Activated CD4-positive, alpha-beta T cell treated with anti-CD3 and anti-CD28 coated beads for 48 hours (primary cell): ENCODE data around the gene CSAG3.
"Not testable (repeated sequence)": the region's sequence is repeated elsewhere in the genome, so short reads cannot be mapped to it uniquely, and the experiment has no call there.

ENCODE experiments used
- DNase-seq: peaks from one replicate; pipeline ENCODE4 v3.0.0-alpha.2; 2020

CSAG3 gene

DNA sequence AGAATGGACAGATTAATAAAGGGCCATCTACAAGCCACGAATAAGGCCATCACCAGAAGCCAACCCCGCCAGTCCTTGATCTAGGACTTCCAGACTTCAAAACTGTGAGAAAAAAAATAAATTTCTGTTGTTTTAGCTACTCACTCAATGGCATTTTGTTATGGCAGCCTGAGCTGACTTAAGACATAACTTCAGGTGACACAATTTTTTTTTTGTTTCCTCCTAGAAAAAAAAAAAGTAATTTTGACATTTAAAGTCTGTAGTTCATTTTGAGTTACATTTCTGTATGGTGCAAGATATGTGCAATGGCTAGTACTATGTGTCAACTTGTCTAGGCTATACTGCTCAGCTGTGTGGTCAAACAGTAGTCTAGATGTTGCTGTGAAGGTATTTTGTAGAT is at the start of gene CSAG3:
TSS of gene CSAG3 (plus strand) at position 301 of the 400 bp plus-strand sequence.
- not testable (repeated sequence) for DNase-seq

DNA sequence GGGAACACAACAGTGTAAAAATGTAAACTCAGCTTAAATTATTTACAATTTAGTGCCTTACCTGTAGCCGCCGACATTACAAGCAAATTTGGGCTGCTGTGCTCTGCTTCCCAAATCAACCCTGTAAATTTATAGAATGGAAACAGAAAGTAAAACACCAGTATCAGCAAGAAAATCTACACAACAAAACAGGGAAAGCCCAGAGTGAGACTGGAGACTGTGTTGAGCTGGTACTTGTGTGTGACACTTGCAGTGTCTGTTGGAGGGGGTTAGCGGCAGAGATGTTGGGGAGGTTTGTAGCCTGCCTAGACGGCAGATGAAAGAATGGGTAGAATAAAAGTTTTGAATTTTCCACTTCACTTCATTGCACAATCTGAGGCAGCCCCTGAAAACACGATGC is 45.8 kb upstream of the CSAG3 start:
- not testable (repeated sequence) for DNase-seq

DNA sequence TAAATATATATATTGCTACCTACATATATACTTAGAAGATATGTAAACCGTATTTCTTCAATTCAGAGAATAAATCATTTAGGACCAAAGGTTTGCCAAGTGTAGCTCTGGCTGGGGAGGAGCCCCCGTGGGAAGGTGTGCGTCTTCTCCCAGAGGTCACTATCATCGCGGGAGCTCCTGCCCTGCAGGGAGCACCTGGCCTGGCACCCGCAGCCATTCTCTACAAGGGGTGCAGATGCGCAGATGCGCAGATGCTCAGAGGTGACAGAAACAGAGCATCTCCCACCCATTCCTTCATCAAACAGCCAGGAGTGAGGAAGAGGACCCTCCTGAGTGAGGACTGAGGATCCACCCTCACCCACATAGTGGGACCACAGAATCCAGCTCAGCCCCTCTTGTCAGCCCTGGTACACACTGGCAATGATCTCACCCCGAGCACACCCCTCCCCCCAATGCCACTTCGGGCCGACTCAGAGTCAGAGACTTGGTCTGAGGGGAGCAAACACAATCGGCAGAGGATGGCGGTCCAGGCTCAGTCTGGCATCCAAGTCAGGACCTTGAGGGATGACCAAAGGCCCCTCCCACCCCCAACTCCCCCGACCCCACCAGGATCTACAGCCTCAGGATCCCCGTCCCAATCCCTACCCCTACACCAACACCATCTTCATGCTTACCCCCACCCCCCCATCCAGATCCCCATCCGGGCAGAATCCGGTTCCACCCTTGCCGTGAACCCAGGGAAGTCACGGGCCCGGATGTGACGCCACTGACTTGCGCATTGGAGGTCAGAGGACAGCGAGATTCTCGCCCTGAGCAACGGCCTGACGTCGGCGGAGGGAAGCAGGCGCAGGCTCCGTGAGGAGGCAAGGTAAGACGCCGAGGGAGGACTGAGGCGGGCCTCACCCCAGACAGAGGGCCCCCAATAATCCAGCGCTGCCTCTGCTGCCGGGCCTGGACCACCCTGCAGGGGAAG is 44.9 kb upstream of the CSAG3 start, which contains the start of gene MAGEA2B:
TSS of gene MAGEA2B (plus strand) at position 814 of the 973 bp plus-strand sequence. CDS start 2,479 bp downstream, outside the sequence.
- not testable (repeated sequence) for DNase-seq

DNA sequence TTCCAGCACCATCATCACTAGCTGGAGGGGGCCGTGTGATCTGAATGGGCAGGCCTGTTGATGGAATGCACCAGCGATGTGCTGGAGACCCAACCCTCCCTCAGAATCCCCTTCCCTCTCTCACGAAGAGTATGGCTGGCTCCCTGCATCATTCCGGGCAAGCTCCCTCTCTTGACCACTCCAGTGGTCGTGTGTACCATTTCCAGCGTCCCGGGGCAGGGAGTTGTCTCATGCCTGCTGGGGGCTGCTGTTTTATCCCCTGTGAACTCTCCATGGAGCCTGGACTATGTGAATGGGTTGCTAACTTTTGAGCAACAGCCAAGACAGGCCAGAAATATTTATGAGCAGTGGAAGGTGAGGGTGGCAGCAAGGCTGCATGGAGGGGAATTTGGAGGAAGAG is 33.6 kb upstream of the CSAG3 start:
- no peak for DNase-seq

DNA sequence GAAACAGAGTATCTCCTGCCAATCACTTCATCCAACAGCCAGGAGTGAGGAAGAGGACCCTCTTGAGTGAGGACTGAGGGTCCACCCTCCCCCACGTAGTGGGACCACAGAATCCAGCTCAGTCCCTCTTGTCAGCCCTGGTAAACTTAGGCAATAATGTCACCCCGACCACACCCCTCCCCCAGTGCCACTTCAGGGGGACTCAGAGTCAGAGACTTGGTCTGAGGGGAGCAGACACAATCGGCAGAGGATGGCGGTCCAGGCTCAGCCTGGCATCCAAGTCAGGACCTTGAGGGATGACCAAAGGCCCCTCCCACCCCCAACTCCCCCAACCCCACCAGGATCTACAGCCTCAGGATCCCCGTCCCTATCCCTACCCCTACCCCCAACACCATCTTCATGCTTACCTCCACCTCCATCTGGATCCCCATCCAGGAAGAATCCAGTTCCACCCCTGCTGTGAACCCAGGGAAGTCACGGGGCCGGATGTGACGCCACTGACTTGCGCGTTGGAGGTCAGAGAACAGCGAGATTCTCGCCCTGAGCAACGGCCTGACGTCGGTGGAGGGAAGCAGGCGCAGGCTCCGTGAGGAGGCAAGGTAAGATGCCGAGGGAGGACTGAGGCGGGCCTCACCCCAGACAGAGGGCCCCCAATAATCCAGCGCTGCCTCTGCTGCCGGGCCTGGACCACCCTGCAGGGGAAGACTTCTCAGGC is 25.6 kb upstream of the CSAG3 start, which contains the start of the genes CSAG1 and MAGEA12:
TSS of gene CSAG1 (minus strand) at position 461 of the 715 bp plus-strand sequence. CDS start 1,261 bp downstream, outside the sequence.
TSS of gene MAGEA12 (plus strand) at position 497 of the 715 bp plus-strand sequence. CDS start 2,405 bp downstream, outside the sequence.
- no peak for DNase-seq

DNA sequence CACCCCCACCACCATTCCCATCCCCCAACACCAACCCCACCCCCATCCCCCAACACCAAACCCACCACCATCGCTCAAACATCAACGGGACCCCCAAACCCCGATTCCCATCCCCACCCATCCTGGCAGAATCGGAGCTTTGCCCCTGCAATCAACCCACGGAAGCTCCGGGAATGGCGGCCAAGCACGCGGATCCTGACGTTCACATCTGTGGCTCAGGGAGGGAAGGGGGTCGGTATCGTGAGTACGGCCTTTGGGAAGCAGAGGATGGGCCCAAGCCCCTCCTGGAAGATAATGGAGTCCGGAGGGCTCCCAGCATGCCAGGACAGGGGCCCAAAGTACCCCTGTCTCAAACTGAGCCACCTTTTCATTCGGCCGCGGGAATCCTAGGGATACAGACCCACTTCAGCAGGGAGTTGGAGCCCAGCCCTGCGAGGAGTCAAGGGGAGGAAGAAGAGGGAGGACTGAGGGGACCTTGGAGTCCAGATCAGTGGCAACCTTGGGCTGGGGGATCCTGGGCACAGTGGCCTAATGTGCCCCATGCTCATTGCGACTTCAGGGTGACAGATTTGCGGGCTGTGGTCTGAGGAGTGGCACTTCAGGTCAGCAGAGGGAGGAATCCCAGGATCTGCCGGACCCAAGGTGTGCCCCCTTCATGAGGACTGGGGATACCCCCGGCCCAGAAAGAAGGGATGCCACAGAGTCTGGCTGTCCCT is 24.7 kb upstream of the CSAG3 start:
- not testable (repeated sequence) for DNase-seq

DNA sequence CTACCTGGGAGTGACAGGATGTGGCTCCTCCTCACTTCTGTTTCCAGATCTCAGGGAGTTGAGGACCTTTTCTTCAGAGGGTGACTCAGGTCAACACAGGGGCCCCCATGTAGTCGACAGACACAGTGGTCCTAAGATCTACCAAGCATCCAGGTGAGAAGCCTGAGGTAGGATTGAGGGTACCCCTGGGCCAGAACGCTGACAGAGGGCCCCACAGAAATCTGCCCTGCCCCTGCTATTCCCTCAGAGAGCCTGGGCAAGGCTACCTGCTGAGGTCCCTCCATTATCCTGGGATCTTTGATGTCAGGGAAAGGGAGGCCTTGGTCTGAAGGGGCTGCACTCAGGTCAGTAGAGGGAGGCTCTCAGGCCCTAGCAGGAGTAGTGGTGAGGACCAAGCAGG is 23.9 kb upstream of the CSAG3 start:
- no peak for DNase-seq

DNA sequence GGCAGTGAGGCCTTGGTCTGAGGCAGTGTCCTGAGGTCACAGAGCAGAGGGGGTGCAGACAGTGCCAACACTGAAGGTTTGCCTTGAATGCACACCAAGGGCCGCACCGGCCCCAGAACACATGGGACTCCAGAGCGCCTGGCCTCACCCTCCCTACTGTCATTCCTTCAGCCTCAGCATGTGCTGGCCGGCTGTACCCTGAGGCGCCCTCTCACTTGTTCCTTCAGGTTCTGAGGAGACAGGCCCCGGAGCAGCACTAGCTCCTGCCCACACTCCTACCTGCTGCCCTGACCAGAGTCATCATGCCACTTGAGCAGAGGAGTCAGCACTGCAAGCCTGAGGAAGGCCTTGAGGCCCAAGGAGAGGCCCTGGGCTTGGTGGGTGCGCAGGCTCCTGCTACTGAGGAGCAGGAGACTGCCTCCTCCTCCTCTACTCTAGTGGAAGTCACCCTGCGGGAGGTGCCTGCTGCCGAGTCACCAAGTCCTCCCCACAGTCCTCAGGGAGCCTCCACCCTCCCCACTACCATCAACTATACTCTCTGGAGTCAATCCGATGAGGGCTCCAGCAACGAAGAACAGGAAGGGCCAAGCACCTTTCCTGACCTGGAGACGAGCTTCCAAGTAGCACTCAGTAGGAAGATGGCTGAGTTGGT is 23.0 kb upstream of the CSAG3 start:
- no peak for DNase-seq

DNA sequence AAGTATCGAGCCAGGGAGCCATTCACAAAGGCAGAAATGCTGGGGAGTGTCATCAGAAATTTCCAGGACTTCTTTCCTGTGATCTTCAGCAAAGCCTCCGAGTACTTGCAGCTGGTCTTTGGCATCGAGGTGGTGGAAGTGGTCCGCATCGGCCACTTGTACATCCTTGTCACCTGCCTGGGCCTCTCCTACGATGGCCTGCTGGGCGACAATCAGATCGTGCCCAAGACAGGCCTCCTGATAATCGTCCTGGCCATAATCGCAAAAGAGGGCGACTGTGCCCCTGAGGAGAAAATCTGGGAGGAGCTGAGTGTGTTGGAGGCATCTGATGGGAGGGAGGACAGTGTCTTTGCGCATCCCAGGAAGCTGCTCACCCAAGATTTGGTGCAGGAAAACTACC is 22.5 kb upstream of the CSAG3 start:
- DNase-seq, result not testable (repeated sequence)

DNA sequence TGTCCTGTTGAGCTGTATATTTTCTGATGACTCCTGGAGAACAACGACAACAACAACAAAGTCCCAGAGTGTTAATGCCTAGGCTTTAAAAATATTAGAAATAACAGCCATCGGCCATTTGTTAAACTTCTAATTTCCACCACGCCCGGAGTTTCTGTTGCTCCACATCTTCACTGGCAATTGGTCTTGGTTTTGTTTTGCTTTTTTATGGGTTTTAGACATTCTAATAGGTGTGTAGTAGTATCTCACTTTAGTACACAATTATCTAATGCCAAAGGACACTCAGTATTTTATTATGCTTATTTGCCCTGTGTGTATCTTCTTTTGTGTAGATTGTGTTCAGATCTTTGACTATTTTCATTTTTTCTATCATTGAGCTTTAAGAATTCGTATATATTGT is 20.5 kb upstream of the CSAG3 start:
- no peak for DNase-seq

DNA sequence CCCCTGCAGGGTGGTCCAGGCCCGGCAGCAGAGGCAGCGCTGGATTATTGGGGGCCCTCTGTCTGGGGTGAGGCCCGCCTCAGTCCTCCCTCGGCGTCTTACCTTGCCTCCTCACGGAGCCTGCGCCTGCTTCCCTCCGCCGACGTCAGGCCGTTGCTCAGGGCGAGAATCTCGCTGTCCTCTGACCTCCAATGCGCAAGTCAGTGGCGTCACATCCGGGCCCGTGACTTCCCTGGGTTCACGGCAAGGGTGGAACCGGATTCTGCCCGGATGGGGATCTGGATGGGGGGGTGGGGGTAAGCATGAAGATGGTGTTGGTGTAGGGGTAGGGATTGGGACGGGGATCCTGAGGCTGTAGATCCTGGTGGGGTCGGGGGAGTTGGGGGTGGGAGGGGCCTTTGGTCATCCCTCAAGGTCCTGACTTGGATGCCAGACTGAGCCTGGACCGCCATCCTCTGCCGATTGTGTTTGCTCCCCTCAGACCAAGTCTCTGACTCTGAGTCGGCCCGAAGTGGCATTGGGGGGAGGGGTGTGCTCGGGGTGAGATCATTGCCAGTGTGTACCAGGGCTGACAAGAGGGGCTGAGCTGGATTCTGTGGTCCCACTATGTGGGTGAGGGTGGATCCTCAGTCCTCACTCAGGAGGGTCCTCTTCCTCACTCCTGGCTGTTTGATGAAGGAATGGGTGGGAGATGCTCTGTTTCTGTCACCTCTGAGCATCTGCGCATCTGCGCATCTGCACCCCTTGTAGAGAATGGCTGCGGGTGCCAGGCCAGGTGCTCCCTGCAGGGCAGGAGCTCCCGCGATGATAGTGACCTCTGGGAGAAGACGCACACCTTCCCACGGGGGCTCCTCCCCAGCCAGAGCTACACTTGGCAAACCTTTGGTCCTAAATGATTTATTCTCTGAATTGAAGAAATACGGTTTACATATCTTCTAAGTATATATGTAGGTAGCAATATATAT is 5.0 kb upstream of the CSAG3 start, which contains the start of gene MAGEA2:
TSS of gene MAGEA2 (minus strand) at position 157 of the 965 bp plus-strand sequence. CDS start 2,479 bp downstream, outside the sequence.
- DNase-seq, result not testable (repeated sequence)

DNA sequence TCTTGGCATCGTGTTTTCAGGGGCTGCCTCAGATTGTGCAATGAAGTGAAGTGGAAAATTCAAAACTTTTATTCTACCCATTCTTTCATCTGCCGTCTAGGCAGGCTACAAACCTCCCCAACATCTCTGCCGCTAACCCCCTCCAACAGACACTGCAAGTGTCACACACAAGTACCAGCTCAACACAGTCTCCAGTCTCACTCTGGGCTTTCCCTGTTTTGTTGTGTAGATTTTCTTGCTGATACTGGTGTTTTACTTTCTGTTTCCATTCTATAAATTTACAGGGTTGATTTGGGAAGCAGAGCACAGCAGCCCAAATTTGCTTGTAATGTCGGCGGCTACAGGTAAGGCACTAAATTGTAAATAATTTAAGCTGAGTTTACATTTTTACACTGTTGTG is 4.1 kb upstream of the CSAG3 start:
- DNase-seq, result not testable (repeated sequence)

DNA sequence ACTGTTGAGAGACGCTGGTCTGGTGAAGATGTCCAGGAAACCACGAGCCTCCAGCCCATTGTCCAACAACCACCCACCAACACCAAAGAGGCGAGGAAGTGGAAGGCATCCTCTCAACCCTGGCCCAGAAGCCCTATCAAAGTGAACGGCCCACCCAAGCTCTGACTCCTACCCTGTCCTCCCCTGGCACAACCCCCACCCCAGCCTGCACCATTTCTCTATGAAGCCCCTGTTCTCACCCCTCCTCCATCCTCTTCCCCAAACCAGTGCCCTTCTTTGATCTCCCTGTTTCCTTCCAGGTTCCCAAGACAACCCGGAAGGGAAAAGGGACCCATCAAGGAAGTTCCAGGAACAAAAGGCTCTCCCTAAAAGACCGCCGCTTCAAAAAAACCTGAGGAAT is 526 bp downstream of the CSAG3 start:
- not testable (repeated sequence) for DNase-seq

DNA sequence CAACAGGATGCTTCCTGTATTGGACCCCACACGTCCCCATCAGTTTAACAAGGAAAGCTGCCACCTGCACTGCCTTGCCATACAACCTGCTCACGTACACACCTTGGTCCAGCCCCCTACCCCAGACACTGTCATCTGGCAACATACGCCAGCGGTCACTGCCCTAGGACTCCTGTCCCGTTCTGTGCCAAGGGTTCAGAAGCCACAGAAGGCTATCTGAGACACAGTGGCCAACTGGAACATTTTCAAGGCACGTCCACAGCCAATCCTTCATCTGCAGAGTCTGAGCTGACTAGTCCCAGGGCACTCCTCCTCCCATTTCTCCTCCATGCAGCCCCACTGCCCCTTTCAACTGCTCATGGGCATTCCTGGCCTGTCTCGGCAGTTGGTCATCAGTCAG is 2.6 kb downstream of the CSAG3 start:
- DNase-seq, result not testable (repeated sequence)

DNA sequence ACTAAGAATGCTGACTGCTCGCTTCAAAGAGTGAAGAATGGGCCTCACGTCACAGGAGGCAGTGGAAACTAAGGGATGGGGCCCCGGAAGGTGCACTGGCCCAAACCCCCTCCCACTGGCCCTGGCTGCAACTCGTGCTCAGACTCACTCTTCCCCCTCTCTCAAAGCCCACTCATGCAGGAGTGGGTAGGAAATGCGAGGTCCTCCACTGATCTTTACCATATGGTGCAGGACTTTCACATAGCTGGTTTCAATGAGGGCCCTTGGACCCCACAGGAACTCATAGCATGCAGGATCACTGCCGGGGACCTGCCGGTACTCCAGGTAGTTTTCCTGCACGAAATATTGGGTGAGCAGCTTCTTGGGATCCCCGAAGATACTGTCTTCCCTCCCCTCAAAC is 7.5 kb downstream of the CSAG3 start:
- not testable (repeated sequence) for DNase-seq

DNA sequence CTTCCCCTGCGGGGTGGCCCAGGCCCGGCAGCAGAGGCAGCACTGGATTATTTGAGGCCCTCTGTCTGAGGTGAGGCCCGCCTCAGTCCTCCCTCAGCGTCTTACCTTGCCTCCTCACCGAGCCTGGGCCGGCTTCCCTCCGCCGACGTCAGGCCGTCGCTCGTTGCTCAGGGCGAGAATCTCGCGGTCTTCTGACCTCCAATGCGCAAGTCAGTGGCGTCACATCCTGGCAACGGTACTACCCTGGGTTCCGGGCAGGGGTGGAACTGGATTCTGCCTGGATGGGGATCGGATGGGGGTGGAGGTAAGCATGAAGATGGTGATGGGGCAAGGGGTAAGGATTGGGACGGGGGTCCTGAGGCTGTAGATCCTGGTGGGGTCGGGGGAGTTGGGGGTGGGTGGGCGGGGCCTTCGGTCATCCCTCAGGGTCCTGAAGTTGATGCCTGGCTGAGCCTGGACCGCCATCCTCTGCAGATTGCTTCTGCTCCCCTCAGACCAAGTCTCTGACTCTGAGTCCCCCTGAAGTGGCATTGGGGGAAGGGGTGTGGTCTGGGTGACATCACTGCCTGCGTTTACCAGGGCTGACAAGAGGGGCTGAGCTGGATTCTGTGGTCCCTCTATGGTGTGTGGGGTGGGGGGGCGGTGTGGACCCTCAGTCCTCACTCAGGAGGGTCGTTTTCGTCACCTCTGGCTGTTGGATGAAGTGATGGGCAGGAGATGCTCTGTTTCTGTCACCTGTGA is 10.7 kb downstream of the CSAG3 start, which contains the start of gene MAGEA6:
TSS of gene MAGEA6 (minus strand) at position 141 of the 741 bp plus-strand sequence. CDS start 2,039 bp downstream, outside the sequence.
- DNase-seq, result not testable (repeated sequence)

DNA sequence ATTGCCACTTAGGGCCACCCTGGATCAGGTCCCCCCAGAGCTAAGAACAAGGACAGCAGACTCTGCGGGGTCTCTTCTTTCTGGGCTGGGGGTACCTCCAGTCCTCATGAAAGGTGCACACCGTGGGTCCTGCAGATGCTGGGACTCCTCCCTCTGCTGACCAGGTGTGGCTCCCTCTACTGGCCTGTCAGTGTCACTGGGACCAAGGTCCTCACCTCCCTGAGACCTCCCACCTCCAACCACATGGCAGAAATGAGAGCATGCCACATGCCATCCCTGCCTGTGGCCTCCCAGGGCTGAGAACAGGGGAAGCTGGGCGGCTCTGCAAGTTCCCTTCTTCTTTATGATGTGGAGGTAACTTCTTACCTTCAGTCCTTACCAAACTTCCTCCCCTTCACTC is 28.0 kb downstream of the CSAG3 start:
- not testable (repeated sequence) for DNase-seq

DNA sequence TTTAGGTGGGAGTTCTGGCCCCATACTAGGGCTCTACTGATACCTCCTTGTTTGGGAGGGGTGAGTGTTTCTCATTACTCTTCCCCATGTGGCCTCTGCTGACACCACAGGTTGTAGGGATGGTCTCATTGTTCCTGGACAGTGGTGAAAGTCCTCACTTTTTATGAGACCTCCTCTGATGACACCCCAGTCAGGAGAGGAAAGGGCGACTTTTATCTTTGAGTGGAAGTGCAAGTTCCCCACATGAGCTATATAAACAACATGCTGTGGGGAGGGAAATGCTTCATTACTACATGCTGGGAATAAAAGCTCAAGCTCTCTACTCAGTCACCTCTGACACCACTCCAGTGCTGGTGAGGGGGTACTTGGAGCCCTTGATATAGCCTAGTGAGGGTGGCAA is 39.9 kb downstream of the CSAG3 start:
- no peak for DNase-seq

DNA sequence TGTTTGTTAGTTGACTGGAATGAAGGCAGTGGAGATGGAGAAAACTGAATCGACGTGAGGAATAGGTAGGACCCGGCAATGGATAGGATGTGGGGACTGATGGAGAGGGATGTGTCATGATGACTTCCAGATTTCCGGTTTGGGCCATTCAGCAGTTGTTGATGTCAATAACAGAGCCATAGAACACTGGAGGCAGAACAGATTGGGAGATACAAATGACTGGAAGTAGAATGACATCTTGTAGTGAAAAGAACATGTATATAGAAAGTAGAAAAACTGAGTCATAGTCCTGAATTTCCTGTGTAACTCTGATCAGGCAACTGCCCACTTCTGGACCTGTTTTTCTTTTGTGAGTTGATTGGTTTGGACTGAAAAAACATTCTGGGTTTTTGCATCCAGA is 47.0 kb downstream of the CSAG3 start:
- DNase-seq, result no peak
